Adipose tissue (tissue), 3 donors: ENCODE data around the gene PTCH2. TPM values are rescaled to one million over a fixed set of nuclear protein-coding genes. Genes with fewer than 3 reads are reported as not detected.
"Not testable (repeated sequence)": the region's sequence is repeated elsewhere in the genome, so short reads cannot be mapped to it uniquely, and the experiment has no call there.

Source experiments
- H3K27ac ChIP-seq: one replicate; pipeline ENCODE4 v1.5.1; 2013; ENCODE audit warnings: low read depth, low read length
- WGBS, 3 donors: extraction: QIAGEN DNeasy Blood & Tissue Kit; methylation state at CpG; one replicate each; pipeline ENCODE4 v1.1.7; 2013; 5-methylcytosine and 5-hydroxymethylcytosine counted together
- polyA plus RNA-seq, 3 donors: library from polyadenylated mRNA; stranded (reverse); fragments of 200-250 nt; gene quantifications; one replicate each; pipeline ENCODE4 v1.2.3, GENCODE V29; 2013
- donor health status: healthy with polysubstance abuse.
- donor health status: Bipolar disorder and iron deficiency.
- donor health status: healthy.

The PTCH2 gene
- polyA plus RNA-seq, 3 donors: 0.26 to 0.56 (median 0.37) TPM

DNA sequence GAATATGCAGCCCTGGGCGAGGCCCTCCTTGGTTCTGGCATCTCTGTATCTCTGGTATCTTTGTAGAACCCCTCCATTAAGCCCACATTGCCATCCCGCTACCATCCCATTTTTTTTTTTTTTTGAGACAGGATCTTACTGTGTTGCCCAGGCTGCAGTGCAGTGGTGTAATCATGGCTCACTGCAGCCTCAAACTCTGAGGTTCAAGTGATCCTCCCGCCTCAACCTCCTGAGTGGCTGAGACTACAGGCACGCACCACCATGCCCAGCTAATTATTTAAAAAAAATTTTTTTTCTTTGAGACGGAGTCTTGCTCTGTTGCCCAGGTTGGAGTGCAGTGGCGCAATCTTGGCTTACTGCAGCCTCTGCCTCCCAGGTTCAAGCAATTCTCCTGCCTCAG, 18.7 kb downstream of the PTCH2 start:
- 92 to 95% (median 94%) methylated on average over 6 of the region's 6 CpGs for WGBS, 3 donors
- not testable (repeated sequence) for H3K27ac ChIP-seq

DNA sequence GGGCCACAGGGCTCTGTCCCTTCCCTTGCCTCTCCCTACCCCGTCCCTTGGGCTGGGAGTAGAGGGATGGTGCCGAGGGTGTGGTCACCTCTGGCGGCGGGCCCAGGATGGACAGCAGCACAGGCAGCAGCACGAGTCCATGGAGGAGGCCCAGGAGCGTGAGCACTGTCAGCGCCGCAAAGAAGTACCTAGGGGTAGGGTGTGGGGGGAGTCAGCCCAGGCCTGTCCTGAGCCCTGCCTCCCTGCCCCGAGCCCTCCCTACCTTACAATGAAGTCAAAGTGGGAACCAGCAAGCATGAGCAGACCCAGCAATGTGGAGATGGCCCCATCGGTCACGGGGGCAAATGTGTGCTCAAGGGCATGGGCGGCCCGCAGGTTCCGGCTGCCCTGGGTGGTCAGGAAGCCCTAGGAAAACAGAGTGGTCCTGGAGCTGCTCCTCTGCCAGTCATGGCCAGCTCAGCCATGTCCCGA, 20.0 kb downstream of the PTCH2 start:
- WGBS, 3 donors: 84 to 88% (median 87%) methylated on average over 14 to 15 of the region's 15 CpGs

DNA sequence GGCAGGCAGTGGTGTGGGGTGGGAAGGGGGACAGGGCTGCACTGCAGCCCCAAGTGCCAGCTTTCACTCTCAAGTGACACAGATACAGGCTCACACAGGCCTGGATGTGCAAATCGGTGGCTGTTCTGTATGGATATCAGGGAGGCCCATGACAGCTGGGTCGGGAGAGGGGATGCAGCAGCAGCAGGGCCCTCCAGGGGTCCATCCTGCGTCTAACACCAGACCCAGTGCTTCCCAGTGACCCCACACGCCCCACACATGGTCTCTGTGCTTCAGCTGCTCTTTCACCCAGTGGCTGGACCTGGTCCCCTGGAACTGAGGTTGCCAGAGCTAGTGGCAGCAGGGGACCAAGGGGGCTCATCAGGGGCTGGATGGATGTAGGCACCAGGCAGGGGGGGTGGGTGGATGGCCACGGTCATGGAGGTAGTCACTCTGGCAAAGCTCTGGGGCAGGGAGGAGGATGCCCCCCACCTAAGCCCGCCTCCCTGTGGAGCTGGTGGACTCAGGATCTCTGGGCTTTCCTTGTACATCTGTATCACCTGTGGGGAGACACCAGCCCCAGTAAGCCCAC, 20.8 kb downstream of the PTCH2 start:
- WGBS, 3 donors: 85 to 95% (median 87%) methylated on average over 6 of the region's 6 CpGs
- H3K27ac ChIP-seq: no peak overlapping the region

More for the DNA sequence above, 20.0 kb downstream of the PTCH2 start:
- H3K27ac ChIP-seq: no peak overlapping the region

DNA sequence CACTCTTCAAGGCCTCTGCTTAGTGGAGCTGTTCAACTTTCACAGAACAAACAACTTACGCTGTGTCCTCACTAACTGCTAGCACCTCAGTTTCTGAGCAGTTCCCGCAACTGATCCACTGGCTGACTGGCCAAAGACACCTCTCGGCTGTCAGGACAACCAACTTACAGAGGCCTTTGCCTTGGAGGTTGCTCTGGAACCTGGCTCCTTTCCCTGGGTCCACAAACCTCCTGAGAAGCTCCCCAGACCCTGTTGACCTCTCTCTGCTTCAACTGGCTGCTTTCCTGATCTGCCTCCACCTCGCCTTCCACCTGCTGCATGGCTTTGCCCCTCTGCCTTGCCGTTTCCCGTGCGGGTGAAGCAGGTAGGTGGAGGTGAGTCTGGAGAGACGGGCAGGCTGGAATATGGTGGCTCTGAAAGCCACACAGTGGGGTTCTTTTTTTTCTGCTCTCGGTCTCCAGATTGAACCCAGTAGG, 21.8 kb downstream of the PTCH2 start:
- H3K27ac ChIP-seq: no peak overlapping the region
- WGBS, 3 donors: 77 to 93% (median 93%) methylated on average over 9 of the region's 9 CpGs

DNA sequence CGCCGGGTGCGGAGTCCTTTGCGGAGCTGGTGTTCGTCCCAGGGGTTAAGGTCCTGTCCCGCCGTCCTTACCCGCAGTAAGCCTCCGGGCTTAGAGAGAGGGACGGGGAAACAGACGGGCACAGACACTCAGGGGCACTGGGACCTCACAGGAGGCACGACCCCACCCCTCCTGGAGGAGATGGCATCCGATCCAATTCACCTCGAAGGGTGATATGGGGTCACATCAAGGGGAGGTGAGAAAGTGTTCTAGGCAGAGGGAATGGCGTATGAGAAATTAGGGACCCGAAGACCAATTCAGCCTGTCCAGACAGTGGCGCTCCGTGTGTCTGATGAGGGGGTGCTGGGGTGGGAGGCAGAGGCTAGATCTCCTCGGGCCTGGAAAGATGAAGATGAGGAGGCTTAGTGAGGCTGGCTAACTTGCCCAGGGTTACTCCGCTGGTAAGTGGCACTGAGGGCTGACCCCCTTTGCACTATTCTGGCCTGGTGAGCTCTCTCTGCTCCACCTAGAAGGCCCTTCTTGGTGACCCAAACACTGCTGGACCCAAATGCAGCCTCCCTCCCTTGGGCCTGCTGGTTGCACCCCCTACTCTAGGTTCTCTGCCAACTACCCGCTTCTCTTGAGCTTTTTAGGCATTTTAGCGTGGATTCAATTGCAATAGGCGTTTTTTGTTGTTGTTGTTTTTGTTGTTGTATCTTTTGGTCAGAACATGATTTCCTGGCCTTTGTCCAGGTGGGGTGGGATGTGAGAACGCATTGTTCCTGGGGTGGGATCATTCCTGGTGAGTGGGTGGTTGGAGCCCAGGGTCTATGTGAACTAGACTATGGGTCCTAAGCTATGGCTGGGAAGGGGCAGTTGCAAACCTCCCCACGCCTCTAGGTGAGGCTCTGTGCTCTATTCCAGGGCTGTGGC, 22.5 kb downstream of the PTCH2 start:
- WGBS, 3 donors: 23 to 26% (median 24%) methylated on average over 25 of the region's 25 CpGs
- no peak overlapping the region for H3K27ac ChIP-seq

GRCh38 chr1:44819608-44820327, 23.3 kb downstream of the PTCH2 start:
- H3K27ac ChIP-seq: peak overlapping the region; percentile 83
- 1 to 2% (median 1%) methylated on average over 33 of the region's 33 CpGs for WGBS, 3 donors

DNA sequence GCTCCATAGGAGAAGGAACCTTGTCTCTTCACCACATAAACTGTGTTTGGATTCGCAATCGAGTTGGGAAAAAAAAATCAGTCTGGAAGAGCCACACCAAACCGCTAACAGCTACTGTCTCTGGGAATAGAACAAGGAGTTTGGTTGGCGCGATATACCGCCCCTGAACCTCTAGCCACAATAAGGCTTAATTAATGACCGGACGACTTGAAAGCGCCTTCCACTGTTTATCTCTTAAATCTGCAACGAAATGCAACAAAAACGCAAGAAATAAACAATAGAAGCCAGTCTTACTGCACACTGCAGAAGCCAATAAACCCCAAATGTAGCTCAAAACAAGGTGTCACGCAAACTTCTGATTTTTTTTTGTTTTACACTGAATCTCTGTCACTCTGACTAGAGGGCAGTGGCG, 23.9 kb downstream of the PTCH2 start:
- WGBS, 3 donors: 1 to 3% (median 1%) methylated on average over 13 of the region's 13 CpGs
- peak overlapping the region; percentile 6 for H3K27ac ChIP-seq

DNA sequence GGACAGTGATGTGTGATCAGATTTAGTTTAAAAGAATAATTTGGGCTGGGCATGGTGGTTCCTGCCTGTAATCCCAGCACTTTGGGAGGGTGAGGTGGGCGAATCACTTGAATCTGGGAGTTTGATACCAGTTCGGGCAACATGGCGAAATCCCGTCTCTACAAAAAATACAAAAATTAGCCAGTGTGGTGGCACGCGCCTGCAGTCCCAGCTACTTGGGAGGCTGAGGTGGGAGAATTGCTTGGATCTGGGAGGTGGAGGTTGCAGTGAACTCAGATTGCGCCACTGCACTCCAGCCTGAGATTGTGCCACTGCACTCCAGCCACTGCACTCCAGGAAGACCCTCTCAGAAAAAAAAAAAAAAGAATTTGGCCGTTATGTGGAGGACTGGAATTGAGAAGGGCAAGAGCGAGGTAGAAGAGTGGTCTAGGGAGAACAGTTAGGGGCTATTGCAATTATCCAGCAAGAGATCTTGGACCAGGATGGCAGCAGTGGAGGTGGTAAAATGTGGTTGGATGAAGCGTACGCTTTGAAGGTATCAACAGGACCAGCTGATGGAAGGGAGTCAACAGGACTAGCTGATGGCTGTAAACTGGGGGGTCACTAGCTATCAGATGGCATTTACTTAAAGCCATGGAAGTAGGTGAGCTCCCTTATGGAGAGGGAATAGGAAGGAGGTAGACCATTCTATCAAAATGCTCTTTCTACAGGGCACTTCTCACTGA, 25.1 kb downstream of the PTCH2 start:
- WGBS, 3 donors: 92 to 96% (median 94%) methylated on average over 11 of the region's 11 CpGs
- H3K27ac ChIP-seq: no peak overlapping the region

DNA sequence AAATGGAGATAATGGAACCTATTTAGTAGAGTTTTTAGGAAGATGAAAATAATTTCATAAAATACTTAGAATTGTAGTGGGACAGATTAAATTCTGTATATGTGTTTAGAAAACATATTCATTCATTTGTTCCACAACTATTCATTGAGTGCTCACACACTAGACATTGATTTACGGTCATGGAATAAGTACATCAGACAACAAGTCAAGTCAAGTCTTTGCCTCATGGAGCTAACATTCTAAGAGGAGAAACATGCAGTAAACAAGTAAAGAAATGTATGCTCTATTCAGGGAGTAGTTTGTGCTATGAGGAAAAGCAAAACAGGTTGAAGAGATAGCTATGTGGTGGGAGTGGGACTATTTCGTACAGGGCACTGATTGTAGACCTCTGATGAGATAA, 25.7 kb downstream of the PTCH2 start:
- 76 to 94% (median 93%) methylated on average over 2 of the region's 2 CpGs for WGBS, 3 donors
- H3K27ac ChIP-seq: no peak overlapping the region

DNA sequence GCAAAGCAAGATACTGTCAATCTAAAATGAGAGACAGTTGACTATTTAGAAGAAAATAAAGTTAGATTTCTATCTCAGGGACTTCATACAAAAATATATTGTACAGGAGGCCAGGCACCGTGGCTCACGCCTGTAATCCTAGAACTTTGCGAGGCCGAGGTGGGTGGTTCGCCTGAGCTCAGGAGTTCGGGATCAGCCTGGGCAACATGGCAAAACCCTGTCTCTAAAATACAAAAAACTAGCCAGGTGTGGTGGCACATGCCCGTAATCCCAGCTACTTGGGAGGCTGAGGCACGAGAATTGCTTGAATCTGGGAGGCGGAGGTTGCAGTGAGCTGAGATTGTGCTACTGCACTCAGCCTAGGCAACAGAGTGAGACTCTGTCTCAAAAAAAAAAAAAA, 27.1 kb downstream of the PTCH2 start:
- H3K27ac ChIP-seq: not testable (repeated sequence)
- 90 to 96% (median 94%) methylated on average over 9 of the region's 9 CpGs for WGBS, 3 donors

DNA sequence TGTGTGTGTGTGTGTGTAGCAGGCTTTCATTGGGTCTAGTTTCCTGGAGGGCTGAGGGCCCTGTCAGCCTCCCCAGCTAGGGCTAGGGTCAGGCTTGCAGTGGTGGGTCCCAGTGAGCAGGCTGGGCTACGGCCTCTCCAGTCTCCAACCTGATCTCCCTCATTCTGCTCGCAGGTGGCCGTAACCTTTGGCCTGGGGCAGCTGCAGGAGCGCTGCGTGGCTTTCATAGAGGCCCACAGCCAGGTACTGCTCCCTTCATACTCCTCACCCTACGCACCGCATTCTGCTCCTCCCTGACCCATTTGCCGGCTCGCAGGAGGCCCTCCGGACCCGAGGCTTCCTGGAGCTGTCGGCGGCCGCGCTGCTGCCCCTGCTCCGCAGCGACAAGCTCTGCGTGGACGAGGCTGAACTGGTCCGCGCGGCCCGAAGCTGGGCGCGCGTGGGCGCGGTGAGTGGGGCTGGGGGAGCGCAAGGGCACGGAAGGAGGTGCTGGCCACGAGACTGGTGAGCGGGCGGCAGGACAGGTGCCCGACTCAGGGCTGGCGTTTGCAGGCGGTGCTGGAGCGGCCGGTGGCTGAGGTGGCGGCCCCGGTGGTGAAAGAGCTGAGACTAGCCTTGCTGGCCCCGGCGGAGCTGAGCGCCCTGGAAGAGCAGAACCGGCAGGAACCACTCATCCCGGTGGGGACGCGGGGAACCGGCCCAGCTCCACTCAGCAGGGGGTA, 30.1 kb downstream of the PTCH2 start:
- WGBS, 3 donors: 47 to 80% (median 73%) methylated on average over 44 to 48 of the region's 48 CpGs
- no peak overlapping the region for H3K27ac ChIP-seq

DNA sequence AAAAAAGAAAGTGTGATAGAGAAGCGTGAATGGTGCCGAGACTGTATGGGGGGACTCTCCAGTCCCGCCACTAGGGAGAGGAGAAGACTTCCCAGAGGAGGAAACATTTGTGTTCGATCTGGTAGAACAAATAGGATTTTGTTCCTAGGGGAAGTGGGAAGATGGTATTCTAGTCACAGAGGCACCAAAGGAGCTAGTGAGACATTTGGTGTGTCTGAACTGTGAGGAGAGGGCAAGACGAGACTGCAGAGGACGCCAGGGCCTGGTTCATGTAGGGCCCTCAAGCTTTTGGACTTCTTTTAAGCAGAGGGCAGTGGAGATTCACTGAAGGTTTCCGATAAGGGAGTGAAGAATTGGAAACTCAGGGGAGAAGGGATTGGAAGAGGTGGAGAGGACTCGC, 31.8 kb downstream of the PTCH2 start:
- 77 to 87% (median 79%) methylated on average over 8 of the region's 8 CpGs for WGBS, 3 donors
- H3K27ac ChIP-seq: no peak overlapping the region

DNA sequence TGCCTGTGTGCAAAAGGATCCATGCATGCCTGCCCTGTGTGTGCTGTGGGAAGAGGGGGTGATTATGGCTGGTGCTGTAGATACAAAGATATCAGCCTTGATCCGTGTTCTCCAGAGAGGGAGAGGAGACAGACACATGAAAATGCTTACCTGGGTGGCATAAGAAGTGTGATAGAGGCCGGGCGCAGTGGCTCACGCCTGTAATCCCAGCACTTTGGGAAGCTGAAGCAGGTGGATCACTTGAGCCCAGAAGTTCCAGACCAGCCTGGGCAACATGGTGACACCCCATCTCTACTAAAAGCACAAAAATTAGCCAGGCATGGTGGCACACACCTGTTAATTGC, 32.3 kb downstream of the PTCH2 start:
- H3K27ac ChIP-seq: not testable (repeated sequence)
- 85 to 91% (median 89%) methylated on average over 4 of the region's 4 CpGs for WGBS, 3 donors

GRCh38 chr1:44810101-44810761, 32.8 kb downstream of the PTCH2 start:
- peak overlapping the region; percentile 97 for H3K27ac ChIP-seq
- WGBS, 3 donors: 26 to 39% (median 33%) methylated on average over 12 of the region's 12 CpGs

DNA sequence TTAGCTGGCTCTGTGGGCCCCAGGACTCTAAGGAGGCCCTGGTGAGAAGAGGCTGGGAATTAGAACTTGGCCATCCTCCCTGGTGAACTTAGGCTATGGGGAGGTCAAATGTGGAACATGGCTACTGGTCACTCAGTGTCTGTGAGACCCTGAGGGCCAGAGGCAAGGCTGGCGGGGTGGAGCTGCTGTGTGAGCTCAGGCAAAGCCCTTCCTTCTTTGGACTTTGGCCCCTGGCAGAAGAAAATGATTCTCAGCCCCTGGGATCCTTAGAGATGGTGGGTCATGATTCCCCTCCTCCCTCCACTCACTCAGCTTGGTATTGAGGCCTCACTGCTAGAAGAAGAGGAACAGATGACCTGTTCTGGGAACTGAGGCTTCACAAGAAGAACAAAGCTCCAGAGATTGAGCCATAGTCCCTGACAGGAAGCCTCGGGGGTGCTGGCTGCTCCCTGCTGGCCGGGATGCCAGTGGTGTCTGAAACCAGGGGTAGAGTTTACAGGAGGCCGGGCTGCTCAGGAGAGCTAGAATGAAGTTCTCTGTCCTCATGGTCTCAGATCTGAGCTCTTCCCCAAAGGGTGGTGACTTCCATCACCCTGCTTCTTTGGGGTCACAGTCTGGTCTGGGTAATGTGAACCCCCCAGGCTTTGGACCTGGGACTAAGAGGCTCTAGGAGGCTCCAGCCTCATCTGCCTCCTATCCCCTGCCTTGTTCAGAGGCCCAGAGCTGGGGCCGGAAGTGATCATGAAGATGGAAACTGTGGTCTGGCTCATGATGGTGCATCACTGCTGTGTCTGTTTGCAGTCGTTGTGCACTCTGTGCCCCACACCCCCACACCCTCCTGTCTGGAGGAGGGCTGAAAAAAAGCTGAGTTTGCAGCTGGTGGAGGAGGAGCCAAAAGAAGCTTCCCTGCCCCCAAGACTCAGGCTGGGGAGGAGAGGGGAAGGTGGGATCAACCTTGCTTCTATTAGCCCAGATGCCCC, 33.8 kb downstream of the PTCH2 start:
- 17 to 52% (median 17%) methylated on average over 6 of the region's 6 CpGs for WGBS, 3 donors

More for the DNA sequence above, 33.8 kb downstream of the PTCH2 start:
- peak overlapping the region; percentile 97 for H3K27ac ChIP-seq
